ENCODE data around the gene RAB17. TPM values are rescaled to one million over a fixed set of nuclear protein-coding genes. Genes with fewer than 3 reads are reported as not detected.

The RAB17 gene, protein sequence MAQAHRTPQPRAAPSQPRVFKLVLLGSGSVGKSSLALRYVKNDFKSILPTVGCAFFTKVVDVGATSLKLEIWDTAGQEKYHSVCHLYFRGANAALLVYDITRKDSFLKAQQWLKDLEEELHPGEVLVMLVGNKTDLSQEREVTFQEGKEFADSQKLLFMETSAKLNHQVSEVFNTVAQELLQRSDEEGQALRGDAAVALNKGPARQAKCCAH
- total RNA-seq (59.1 TPM), polyA plus RNA-seq (ENCODE audit: insufficient read depth, low read depth, low replicate concordance) (151 TPM)
- long read RNA-seq, donor 1, partial matches to known transcripts = 0 of 1 reads
- long read RNA-seq, donor 1, other reads (novel, unspliced or antisense) = 0 of 1 reads
- long read RNA-seq, donor 2, partial matches to known transcripts = 7 of 8 reads
- long read RNA-seq, donor 2, other reads (novel, unspliced or antisense) = 0 of 8 reads
- long read RNA-seq, donor 3, partial matches to known transcripts = 12 of 15 reads
- long read RNA-seq, donor 3, other reads (novel, unspliced or antisense) = 0 of 15 reads
- long read RNA-seq, donor 4, partial matches to known transcripts = 0 of 3 reads
- long read RNA-seq, donor 4, other reads (novel, unspliced or antisense) = 0 of 3 reads
- long read RNA-seq, donor 5, partial matches to known transcripts = 0 of 1 reads
- long read RNA-seq, donor 5, other reads (novel, unspliced or antisense) = 0 of 1 reads
- long read RNA-seq, donor 6, partial matches to known transcripts = 0 of 1 reads
- long read RNA-seq, donor 6, other reads (novel, unspliced or antisense) = 0 of 1 reads
- long read RNA-seq, donor 7, transcript RAB17-209 (2 exons, 937 nt) = minor isoform, 6 of 64 reads
- long read RNA-seq, donor 7, transcript RAB17-201 (6 exons, 1,966 nt) = major isoform, 23 of 64 reads
- long read RNA-seq, donor 7, partial matches to known transcripts = 11 of 64 reads
- long read RNA-seq, donor 7, other reads (novel, unspliced or antisense) = 19 of 64 reads
- long read RNA-seq, donor 8 = 0 reads
- long read RNA-seq, donor 9, partial matches to known transcripts = 7 of 9 reads
- long read RNA-seq, donor 9, other reads (novel, unspliced or antisense) = 0 of 9 reads
- long read RNA-seq, donor 10, partial matches to known transcripts = 0 of 1 reads
- long read RNA-seq, donor 10, other reads (novel, unspliced or antisense) = 0 of 1 reads

- FAIRE-seq (no peak), DNase-seq (peak in 4 of 5 donors; percentile 46 to 92 (median 62))
- Histone ChIP-seq H3K4me1 (ENCODE audit: control insufficient read depth in 2 of 3, insufficient read depth in 2 of 3, low read depth in 1 of 3, low read length in 3 of 3) (peaks cover 0 to 13% (median 8%) of the 10 kb centered on the region in 3 donors), H3K36me3 (ENCODE audit: control insufficient read depth in 2 of 3, insufficient read depth in 3 of 3, low read length in 3 of 3) (no peaks in the 10 kb centered on the region), H3K9ac (ENCODE audit: low read length in 3 of 3) (peak within 1 kb of the TSS in 2 of 3 donors; percentile 51 to 79), H3K9me3 (ENCODE audit: control insufficient read depth in 2 of 3, insufficient read depth in 1 of 3, low read length in 3 of 3) (no peaks in the 10 kb centered on the region), H3K27me3 (ENCODE audit: control insufficient read depth, insufficient read depth, low read length) (no peaks in the 10 kb centered on the region), H3K27ac (ENCODE audit: low read depth in 2 of 2, low read length in 2 of 2) (peak within 1 kb of the TSS; percentile 81 to 94), H3K4me3 (ENCODE audit: low read length in 3 of 3) (peak within 1 kb of the TSS in 2 of 3 donors; percentile 83 to 90)
- no peak for TF ChIP-seq CTCF (IDR thresholded peaks at IDR 0.05; ENCODE audit: borderline replicate concordance, extremely low read depth, insufficient read depth)
- intact Hi-C loops (cut with DNase I) = no loop called here
Measured at GRCh38 chr2:237590272-237591140, at the start of gene RAB17. Gene RAB17, minus strand, starts transcription at chr2:237590734. Its CDS starts 4,580 bp downstream, at chr2:237586154.

GRCh38 chr2:237639836-237640220 is 49.3 kb upstream of the RAB17 start:
- DNase-seq (no peak), FAIRE-seq (no peak)
- intact Hi-C loops (cut with DNase I) = no loop called here
- no peak overlapping the region for H3K27ac ChIP-seq (ENCODE audit: low read depth in 2 of 2, low read length in 2 of 2)
- no peaks in the 10 kb centered on the region for H3K27me3 ChIP-seq (ENCODE audit: control insufficient read depth, insufficient read depth, low read length)
- no peak overlapping the region for H3K9ac ChIP-seq (ENCODE audit: low read length in 3 of 3)
- no peak overlapping the region for H3K4me3 ChIP-seq (ENCODE audit: low read length in 3 of 3)
- peaks cover 0 to 3% (median 0%) of the 10 kb centered on the region in 3 donors for H3K9me3 ChIP-seq (ENCODE audit: control insufficient read depth in 2 of 3, insufficient read depth in 1 of 3, low read length in 3 of 3)
- no peak for TF ChIP-seq CTCF (IDR thresholded peaks at IDR 0.05; ENCODE audit: borderline replicate concordance, extremely low read depth, insufficient read depth)
- peaks cover 0 to 3% (median 0%) of the 10 kb centered on the region in 3 donors for H3K36me3 ChIP-seq (ENCODE audit: control insufficient read depth in 2 of 3, insufficient read depth in 3 of 3, low read length in 3 of 3)
- H3K4me1 ChIP-seq (ENCODE audit: control insufficient read depth in 2 of 3, insufficient read depth in 2 of 3, low read depth in 1 of 3, low read length in 3 of 3) = peaks cover 0 to 8% (median 0%) of the 10 kb centered on the region in 3 donors

Data from kidney (tissue), 22 donors.